Nucleus accumbens (tissue), 56 donors: ENCODE results near the gene GDF10.

Experiments
- DNase-seq, 56 donors: peaks; one replicate each; lab custom pipeline; 2025; lab: John Stamatoyannopoulos, UW

The GDF10 gene

GRCh38 chr10:47331491-47331890 is 31.5 kb downstream of the GDF10 start:
- no peak for DNase-seq

- DNase-seq, result no peak
These were observed 32.0 kb downstream of the GDF10 start for GRCh38 chr10:47331954-47332353.

- DNase-seq, result no peak
These were observed 32.4 kb downstream of the GDF10 start for GRCh38 chr10:47332371-47332770.

- DNase-seq, result no peak
These were observed 32.9 kb downstream of the GDF10 start for GRCh38 chr10:47332946-47333345.

GRCh38 chr10:47333532-47333931 is 33.5 kb downstream of the GDF10 start:
- no peak for DNase-seq

- DNase-seq, result no peak
These were observed 34.7 kb downstream of the GDF10 start for GRCh38 chr10:47334466-47335295.

GRCh38 chr10:47335906-47336305 is 35.9 kb downstream of the GDF10 start:
- DNase-seq, result no peak

- no peak for DNase-seq
These were observed 36.6 kb downstream of the GDF10 start for GRCh38 chr10:47336387-47337134.

- DNase-seq, result no peak
These were observed 37.3 kb downstream of the GDF10 start for GRCh38 chr10:47337310-47337709.

GRCh38 chr10:47339186-47339735 is 39.3 kb downstream of the GDF10 start:
- no peak for DNase-seq

- DNase-seq, result no peak
These were observed 40.0 kb downstream of the GDF10 start for GRCh38 chr10:47339759-47340607.

- peak in 28 of 56 donors; percentile 5 to 65 (median 28) for DNase-seq
These were observed 40.7 kb downstream of the GDF10 start for GRCh38 chr10:47340608-47341170.

- no peak for DNase-seq
These were observed 45.2 kb downstream of the GDF10 start for GRCh38 chr10:47344996-47345870.

- DNase-seq, result no peak
These were observed 46.7 kb downstream of the GDF10 start for GRCh38 chr10:47346581-47347302.

GRCh38 chr10:47347303-47347675 is 47.3 kb downstream of the GDF10 start:
- no peak for DNase-seq

GRCh38 chr10:47348138-47348651 is 48.2 kb downstream of the GDF10 start, which contains the start of gene RBP3:
TSS of gene RBP3 (plus strand) at chr10:47348363. CDS start at chr10:47348485, 122 bp downstream.
- DNase-seq, result no peak

- no peak for DNase-seq
These were observed 48.9 kb downstream of the GDF10 start for GRCh38 chr10:47348661-47349470.
